Rectal smooth muscle tissue (tissue), 1 donor: ENCODE results near the gene ZNF319.

Experiments
- H3K27ac ChIP-seq: one replicate; pipeline ENCODE4 v1.7.0; 2013; ENCODE audit warnings: low read depth, low read length, inconsistent platforms
- H3K27me3 ChIP-seq: one replicate; pipeline ENCODE4 v1.7.0; 2013; ENCODE audit warnings: low read length; ENCODE audit not compliant: control insufficient read depth, insufficient read depth
- H3K36me3 ChIP-seq: one replicate; pipeline ENCODE4 v1.7.0; 2013; ENCODE audit warnings: low read length; ENCODE audit not compliant: control insufficient read depth, insufficient read depth
- H3K4me1 ChIP-seq: one replicate; pipeline ENCODE4 v1.7.0; 2013; ENCODE audit warnings: low read length; ENCODE audit not compliant: control insufficient read depth, insufficient read depth
- H3K4me3 ChIP-seq: one replicate; pipeline ENCODE4 v1.7.0; 2013; ENCODE audit warnings: low read length
- H3K9ac ChIP-seq: one replicate; pipeline ENCODE4 v1.7.0; 2013; ENCODE audit warnings: low read length

The ZNF319 gene

GRCh38 chr16:58042001-58042885 lies 41.8 kb upstream of the ZNF319 start:
- Histone ChIP-seq H3K27ac (no peak overlapping the region), H3K4me3 (no peak overlapping the region), H3K36me3 (peaks cover 25% of the 10 kb centered on the region), H3K27me3 (no peaks in the 10 kb centered on the region), H3K4me1 (no peaks in the 10 kb centered on the region), H3K9ac (no peak overlapping the region)

- no peaks in the 10 kb centered on the region for H3K4me1 ChIP-seq
- H3K9ac ChIP-seq = no peak overlapping the region
- H3K36me3 ChIP-seq = peaks cover 25% of the 10 kb centered on the region
- no peak overlapping the region for H3K4me3 ChIP-seq
- H3K27ac ChIP-seq = no peak overlapping the region
- H3K27me3 ChIP-seq = no peaks in the 10 kb centered on the region
Observed at GRCh38 chr16:58041628-58041955, 41.1 kb upstream of the ZNF319 start.

GRCh38 chr16:58040945-58041627 lies 40.6 kb upstream of the ZNF319 start:
- Histone ChIP-seq H3K4me1 (no peaks in the 10 kb centered on the region), H3K36me3 (peaks cover 25% of the 10 kb centered on the region), H3K27me3 (no peaks in the 10 kb centered on the region), H3K27ac (no peak overlapping the region), H3K4me3 (no peak overlapping the region), H3K9ac (no peak overlapping the region)

GRCh38 chr16:58040496-58040846 lies 40.0 kb upstream of the ZNF319 start:
- no peaks in the 10 kb centered on the region for H3K27me3 ChIP-seq
- H3K4me3 ChIP-seq = no peak overlapping the region
- no peak overlapping the region for H3K9ac ChIP-seq
- no peaks in the 10 kb centered on the region for H3K4me1 ChIP-seq
- peaks cover 25% of the 10 kb centered on the region for H3K36me3 ChIP-seq
- H3K27ac ChIP-seq = no peak overlapping the region

- Histone ChIP-seq H3K4me1 (no peaks in the 10 kb centered on the region), H3K36me3 (peaks cover 25% of the 10 kb centered on the region)
Observed at GRCh38 chr16:58039829-58040495, 39.5 kb upstream of the ZNF319 start.

GRCh38 chr16:58038219-58038641 lies 37.8 kb upstream of the ZNF319 start:
- Histone ChIP-seq H3K27ac (no peak overlapping the region), H3K4me1 (no peaks in the 10 kb centered on the region), H3K36me3 (peaks cover 19% of the 10 kb centered on the region), H3K4me3 (no peak overlapping the region), H3K27me3 (no peaks in the 10 kb centered on the region), H3K9ac (no peak overlapping the region)

More at GRCh38 chr16:58039829-58040495, 39.5 kb upstream of the ZNF319 start:
- no peak overlapping the region for H3K9ac ChIP-seq
- no peaks in the 10 kb centered on the region for H3K27me3 ChIP-seq
- no peak overlapping the region for H3K27ac ChIP-seq
- no peak overlapping the region for H3K4me3 ChIP-seq

- no peak overlapping the region for H3K4me3 ChIP-seq
- no peaks in the 10 kb centered on the region for H3K4me1 ChIP-seq
- H3K9ac ChIP-seq = no peak overlapping the region
- no peaks in the 10 kb centered on the region for H3K27me3 ChIP-seq
- H3K36me3 ChIP-seq = peaks cover 12% of the 10 kb centered on the region
- H3K27ac ChIP-seq = no peak overlapping the region
Observed at GRCh38 chr16:58037365-58038057, 37.0 kb upstream of the ZNF319 start.

- H3K27ac ChIP-seq = no peak overlapping the region
- no peak overlapping the region for H3K4me3 ChIP-seq
- H3K36me3 ChIP-seq = peaks cover 6% of the 10 kb centered on the region
- no peaks in the 10 kb centered on the region for H3K4me1 ChIP-seq
- H3K27me3 ChIP-seq = no peaks in the 10 kb centered on the region
- no peak overlapping the region for H3K9ac ChIP-seq
Observed at GRCh38 chr16:58036943-58037342, 36.5 kb upstream of the ZNF319 start.

- Histone ChIP-seq H3K27me3 (no peaks in the 10 kb centered on the region), H3K4me3 (no peak overlapping the region), H3K9ac (no peak overlapping the region), H3K36me3 (peaks cover 3% of the 10 kb centered on the region), H3K4me1 (no peaks in the 10 kb centered on the region), H3K27ac (no peak overlapping the region)
Observed at GRCh38 chr16:58035356-58036170, 35.1 kb upstream of the ZNF319 start.

GRCh38 chr16:58034774-58035173 lies 34.3 kb upstream of the ZNF319 start:
- H3K4me1 ChIP-seq = no peaks in the 10 kb centered on the region
- H3K27ac ChIP-seq = no peak overlapping the region
- H3K4me3 ChIP-seq = no peak overlapping the region
- H3K36me3 ChIP-seq = no peaks in the 10 kb centered on the region
- no peak overlapping the region for H3K9ac ChIP-seq
- no peaks in the 10 kb centered on the region for H3K27me3 ChIP-seq

GRCh38 chr16:58034128-58034685 lies 33.7 kb upstream of the ZNF319 start:
- Histone ChIP-seq H3K4me3 (no peak overlapping the region), H3K27me3 (no peaks in the 10 kb centered on the region), H3K27ac (no peak overlapping the region), H3K36me3 (no peaks in the 10 kb centered on the region), H3K4me1 (no peaks in the 10 kb centered on the region), H3K9ac (no peak overlapping the region)
